HG03460 (cell line): ENCODE data around the gene CD46.
A peak's percentile ranks its signal among the peaks of the same experiment; 100 is the strongest.

Source experiments
- ATAC-seq: cut with Tn5 transposase; IDR thresholded peaks from one replicate; pipeline ENCODE4 v1.9.1; 2021; ENCODE audit not compliant: unreplicated experiment

The CD46 gene

GRCh38 chr1:207826557-207827487 is 75.0 kb downstream of the CD46 start:
- ATAC-seq, result no peak

GRCh38 chr1:207827488-207827830 is 75.6 kb downstream of the CD46 start:
- ATAC-seq, result no peak

GRCh38 chr1:207828046-207828445 is 76.2 kb downstream of the CD46 start:
- ATAC-seq, result no peak

- ATAC-seq, result peak; percentile 26
Observed at GRCh38 chr1:207828485-207829158, 76.8 kb downstream of the CD46 start.

- no peak for ATAC-seq
Observed at GRCh38 chr1:207829576-207829975, 77.7 kb downstream of the CD46 start.

GRCh38 chr1:207830788-207831187 is 78.9 kb downstream of the CD46 start:
- no peak for ATAC-seq

- ATAC-seq, result peak; percentile 83
Observed at GRCh38 chr1:207831517-207832327, 79.9 kb downstream of the CD46 start.

- no peak for ATAC-seq
Observed at GRCh38 chr1:207832796-207833195, 80.9 kb downstream of the CD46 start.

GRCh38 chr1:207833381-207833780 is 81.5 kb downstream of the CD46 start:
- no peak for ATAC-seq

GRCh38 chr1:207833956-207834660 is 82.3 kb downstream of the CD46 start:
- no peak for ATAC-seq

GRCh38 chr1:207835958-207836357 is 84.1 kb downstream of the CD46 start:
- ATAC-seq, result no peak

- no peak for ATAC-seq
Observed at GRCh38 chr1:207836591-207837347, 84.9 kb downstream of the CD46 start.

- ATAC-seq, result no peak
Observed at GRCh38 chr1:207837673-207838072, 85.8 kb downstream of the CD46 start.

- ATAC-seq, result no peak
Observed at GRCh38 chr1:207838156-207839082, 86.6 kb downstream of the CD46 start.

- ATAC-seq, result no peak
Observed at GRCh38 chr1:207839083-207839413, 87.2 kb downstream of the CD46 start.

GRCh38 chr1:207840380-207840779 is 88.5 kb downstream of the CD46 start:
- ATAC-seq, result no peak

GRCh38 chr1:207841293-207841692 is 89.4 kb downstream of the CD46 start:
- ATAC-seq, result no peak

- no peak for ATAC-seq
Observed at GRCh38 chr1:207841901-207842300, 90.0 kb downstream of the CD46 start.

GRCh38 chr1:207842506-207842905 is 90.7 kb downstream of the CD46 start:
- ATAC-seq, result no peak
